PFSK-1 (cell line): ENCODE results near the gene CUEDC1.

ENCODE experiments used
- FOXP2 ChIP-seq: optimal IDR thresholded peaks from 2 replicates; pipeline ENCODE3; 2011; ENCODE audit warnings: borderline replicate concordance, control low read depth, inconsistent platforms; ENCODE audit not compliant: insufficient read depth; ENCODE audit errors: extremely low read length, extremely low read depth
- POLR2AphosphoS5 ChIP-seq: IDR thresholded peaks from 2 replicates; pipeline ENCODE4 v1.6.1; 2012; ENCODE audit warnings: low read depth, mild to moderate bottlenecking, control low read depth, low read length, moderate library complexity
- SIN3A ChIP-seq: IDR thresholded peaks from 2 replicates; pipeline ENCODE4 v1.6.1; 2012; ENCODE audit warnings: mild to moderate bottlenecking, low read length, moderate library complexity, borderline replicate concordance; ENCODE audit not compliant: insufficient read depth
- TAF1 ChIP-seq: IDR thresholded peaks from 2 replicates; pipeline ENCODE4 v1.6.1; 2012; ENCODE audit warnings: low read length, control low read depth, borderline replicate concordance; ENCODE audit not compliant: insufficient read depth
- TF ChIP-seq, protein P1 (sequence below), 2 experiments: IDR thresholded peaks; 2 replicates each; pipeline versions ENCODE4 v1.6.1 to v1.8.0; 2011 to 2012; ENCODE audit warnings: low read depth in 2 of 2, low read length in 2 of 2, control low read depth in 1 of 2, inconsistent platforms in 1 of 2, mild to moderate bottlenecking in 1 of 2, moderate library complexity in 1 of 2; ENCODE audit not compliant: insufficient read depth in 1 of 2

CUEDC1 gene

DNA sequence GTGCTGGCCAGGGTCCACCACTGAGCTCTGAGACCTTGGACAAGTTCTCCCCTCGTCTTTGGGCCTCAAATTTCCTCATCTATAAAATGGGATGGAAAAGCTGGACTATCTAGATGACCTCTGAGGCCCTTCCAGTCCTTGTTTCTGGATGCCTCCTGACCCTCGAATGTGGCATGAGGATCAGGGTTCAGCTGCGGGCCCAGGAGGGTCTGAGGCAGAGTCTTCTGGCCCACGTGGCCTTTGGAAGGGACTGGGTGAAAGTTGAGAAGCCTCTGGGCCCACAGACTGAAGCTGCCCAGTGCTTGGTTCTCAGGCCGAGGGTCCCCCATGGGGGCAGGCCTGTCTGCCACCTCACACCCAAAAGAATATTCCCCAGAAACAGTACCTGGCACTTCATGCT, 88.5 kb downstream of the CUEDC1 start:
- TF ChIP-seq TAF1 (no peak), FOXP2 (no peak), SIN3A (no peak), POLR2AphosphoS5 (no peak)
- TF ChIP-seq, protein P1, sequence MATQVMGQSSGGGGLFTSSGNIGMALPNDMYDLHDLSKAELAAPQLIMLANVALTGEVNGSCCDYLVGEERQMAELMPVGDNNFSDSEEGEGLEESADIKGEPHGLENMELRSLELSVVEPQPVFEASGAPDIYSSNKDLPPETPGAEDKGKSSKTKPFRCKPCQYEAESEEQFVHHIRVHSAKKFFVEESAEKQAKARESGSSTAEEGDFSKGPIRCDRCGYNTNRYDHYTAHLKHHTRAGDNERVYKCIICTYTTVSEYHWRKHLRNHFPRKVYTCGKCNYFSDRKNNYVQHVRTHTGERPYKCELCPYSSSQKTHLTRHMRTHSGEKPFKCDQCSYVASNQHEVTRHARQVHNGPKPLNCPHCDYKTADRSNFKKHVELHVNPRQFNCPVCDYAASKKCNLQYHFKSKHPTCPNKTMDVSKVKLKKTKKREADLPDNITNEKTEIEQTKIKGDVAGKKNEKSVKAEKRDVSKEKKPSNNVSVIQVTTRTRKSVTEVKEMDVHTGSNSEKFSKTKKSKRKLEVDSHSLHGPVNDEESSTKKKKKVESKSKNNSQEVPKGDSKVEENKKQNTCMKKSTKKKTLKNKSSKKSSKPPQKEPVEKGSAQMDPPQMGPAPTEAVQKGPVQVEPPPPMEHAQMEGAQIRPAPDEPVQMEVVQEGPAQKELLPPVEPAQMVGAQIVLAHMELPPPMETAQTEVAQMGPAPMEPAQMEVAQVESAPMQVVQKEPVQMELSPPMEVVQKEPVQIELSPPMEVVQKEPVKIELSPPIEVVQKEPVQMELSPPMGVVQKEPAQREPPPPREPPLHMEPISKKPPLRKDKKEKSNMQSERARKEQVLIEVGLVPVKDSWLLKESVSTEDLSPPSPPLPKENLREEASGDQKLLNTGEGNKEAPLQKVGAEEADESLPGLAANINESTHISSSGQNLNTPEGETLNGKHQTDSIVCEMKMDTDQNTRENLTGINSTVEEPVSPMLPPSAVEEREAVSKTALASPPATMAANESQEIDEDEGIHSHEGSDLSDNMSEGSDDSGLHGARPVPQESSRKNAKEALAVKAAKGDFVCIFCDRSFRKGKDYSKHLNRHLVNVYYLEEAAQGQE (IDR thresholded peaks at IDR 0.05; ENCODE audit: insufficient read depth in 1 of 2, low read depth in 2 of 2, low read length in 2 of 2): no peak

DNA sequence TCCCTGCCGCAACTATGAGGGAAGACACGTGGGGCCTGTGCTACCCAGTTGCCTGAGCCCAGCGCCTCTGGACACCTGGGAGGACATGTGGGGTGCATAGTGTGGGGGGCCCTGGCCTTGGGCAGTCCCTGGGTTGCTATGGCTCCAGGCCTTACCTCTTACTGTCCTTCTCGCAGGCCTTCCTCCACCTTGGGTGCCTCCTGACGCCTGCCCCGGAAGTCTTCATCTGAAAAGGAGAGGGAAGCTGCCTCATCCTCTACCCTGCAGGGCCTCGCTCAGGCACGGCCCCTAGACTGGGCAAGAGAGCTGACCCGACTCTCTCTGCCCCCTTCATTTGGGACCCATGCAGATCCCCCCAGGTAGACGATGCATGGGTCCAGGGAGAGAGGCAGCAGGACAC, 88.9 kb downstream of the CUEDC1 start:
- no peak for TF ChIP-seq POLR2AphosphoS5
- no peak for TF ChIP-seq TAF1
- TF ChIP-seq SIN3A: no peak
- TF ChIP-seq, protein P1 (IDR thresholded peaks at IDR 0.05; ENCODE audit: insufficient read depth in 1 of 2, low read depth in 2 of 2, low read length in 2 of 2): no peak
- TF ChIP-seq FOXP2: no peak

- TF ChIP-seq POLR2AphosphoS5: no peak
- TF ChIP-seq, protein P1 (IDR thresholded peaks at IDR 0.05; ENCODE audit: insufficient read depth in 1 of 2, low read depth in 2 of 2, low read length in 2 of 2): no peak
- no peak for TF ChIP-seq TAF1
- no peak for TF ChIP-seq SIN3A
- TF ChIP-seq FOXP2: no peak
These were observed 90.9 kb downstream of the CUEDC1 start for GRCh38 chr17:57864273-57864672.

DNA sequence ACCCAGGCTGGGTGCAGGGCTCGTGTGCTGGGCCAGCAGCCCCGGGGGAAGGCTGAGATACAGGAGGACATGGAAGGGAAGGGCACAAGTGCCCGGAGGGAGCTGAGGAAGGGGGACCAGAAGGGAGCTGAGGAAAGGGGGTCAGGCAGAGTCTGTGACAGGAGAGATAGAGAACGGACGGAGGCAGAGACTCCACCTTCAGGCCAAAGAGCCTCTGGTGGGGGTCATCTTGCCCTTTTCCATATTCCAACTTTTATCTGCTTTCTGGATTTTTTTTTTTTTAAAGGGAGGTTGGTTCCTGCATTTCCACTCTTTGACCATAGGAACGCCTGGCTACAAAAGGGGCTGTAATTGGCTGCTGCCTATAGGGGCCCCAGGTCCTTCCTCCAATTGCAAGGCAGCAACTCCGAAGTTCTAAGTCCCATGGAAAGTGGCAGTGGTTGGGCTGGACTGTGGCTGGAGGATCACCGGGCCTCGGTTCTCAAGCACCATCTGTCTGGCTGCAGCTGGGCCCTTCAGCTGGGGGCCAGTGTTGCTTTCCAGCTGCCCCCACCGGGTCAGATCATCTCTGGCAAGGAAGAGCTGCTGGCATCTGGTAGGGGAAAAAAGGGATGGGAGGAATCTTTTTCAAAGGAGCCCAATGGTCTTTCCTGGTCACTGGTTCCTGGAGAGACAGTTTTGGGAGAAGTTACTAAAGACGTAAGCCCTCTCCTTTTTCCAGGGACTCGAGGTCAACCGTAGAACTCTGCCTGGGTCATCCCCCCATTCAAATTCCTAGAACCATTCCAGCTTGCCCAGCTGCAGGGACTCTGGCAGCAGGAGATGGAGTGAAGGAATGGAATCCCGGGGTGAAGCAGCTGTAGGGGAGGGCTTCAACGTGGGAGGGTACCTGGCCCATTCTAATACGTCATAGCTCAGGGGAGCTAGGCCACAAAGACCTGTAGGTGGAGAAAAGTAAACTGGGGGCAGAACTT, 92.2 kb downstream of the CUEDC1 start:
- no peak for TF ChIP-seq FOXP2

- TF ChIP-seq, protein P1 (IDR thresholded peaks at IDR 0.05; ENCODE audit: insufficient read depth in 1 of 2, low read depth in 2 of 2, low read length in 2 of 2): no peak
- TF ChIP-seq POLR2AphosphoS5: no peak
These were observed 93.2 kb downstream of the CUEDC1 start for GRCh38 chr17:57861790-57862693.
